HFF-Myc (cell line): ENCODE data around the gene UST.
"Not testable (repeated sequence)": the region's sequence is repeated elsewhere in the genome, so short reads cannot be mapped to it uniquely, and the experiment has no call there.

Source experiments
- DNase-seq: peaks from one replicate; pipeline ENCODE4 v3.0.0-alpha.2; 2011; ENCODE audit warnings: low read depth; ENCODE audit errors: extremely low read depth
- H3K4me3 ChIP-seq: replicated peaks from 2 replicates; pipeline ENCODE4 v1.5.1; 2011; ENCODE audit warnings: low read depth, mild to moderate bottlenecking, control low read depth, low read length
- TF ChIP-seq, protein P1 (sequence below): IDR thresholded peaks from 2 replicates; pipeline ENCODE4 v1.5.1; 2012; ENCODE audit warnings: mild to moderate bottlenecking, low read depth, low read length, control low read depth; ENCODE audit errors: missing control alignments

The UST gene

GRCh38 chr6:148998704-148999103 is 251.9 kb downstream of the UST start:
- TF ChIP-seq, protein P1, sequence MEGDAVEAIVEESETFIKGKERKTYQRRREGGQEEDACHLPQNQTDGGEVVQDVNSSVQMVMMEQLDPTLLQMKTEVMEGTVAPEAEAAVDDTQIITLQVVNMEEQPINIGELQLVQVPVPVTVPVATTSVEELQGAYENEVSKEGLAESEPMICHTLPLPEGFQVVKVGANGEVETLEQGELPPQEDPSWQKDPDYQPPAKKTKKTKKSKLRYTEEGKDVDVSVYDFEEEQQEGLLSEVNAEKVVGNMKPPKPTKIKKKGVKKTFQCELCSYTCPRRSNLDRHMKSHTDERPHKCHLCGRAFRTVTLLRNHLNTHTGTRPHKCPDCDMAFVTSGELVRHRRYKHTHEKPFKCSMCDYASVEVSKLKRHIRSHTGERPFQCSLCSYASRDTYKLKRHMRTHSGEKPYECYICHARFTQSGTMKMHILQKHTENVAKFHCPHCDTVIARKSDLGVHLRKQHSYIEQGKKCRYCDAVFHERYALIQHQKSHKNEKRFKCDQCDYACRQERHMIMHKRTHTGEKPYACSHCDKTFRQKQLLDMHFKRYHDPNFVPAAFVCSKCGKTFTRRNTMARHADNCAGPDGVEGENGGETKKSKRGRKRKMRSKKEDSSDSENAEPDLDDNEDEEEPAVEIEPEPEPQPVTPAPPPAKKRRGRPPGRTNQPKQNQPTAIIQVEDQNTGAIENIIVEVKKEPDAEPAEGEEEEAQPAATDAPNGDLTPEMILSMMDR, result no peak
- peak; percentile 54 for DNase-seq
- H3K4me3 ChIP-seq, result no peak overlapping the region

- H3K4me3 ChIP-seq, result no peak overlapping the region
Measured at GRCh38 chr6:148999501-148999900, 252.7 kb downstream of the UST start.

GRCh38 chr6:148999929-149000468 is 253.2 kb downstream of the UST start:
- TF ChIP-seq, protein P1, result no peak
- peak; percentile 55 for DNase-seq

More at GRCh38 chr6:148999501-148999900, 252.7 kb downstream of the UST start:
- no peak for DNase-seq
- TF ChIP-seq, protein P1, result no peak

GRCh38 chr6:149001422-149001821 is 254.6 kb downstream of the UST start:
- TF ChIP-seq, protein P1, result no peak
- DNase-seq, result no peak
- H3K4me3 ChIP-seq, result no peak overlapping the region

More at GRCh38 chr6:148999929-149000468, 253.2 kb downstream of the UST start:
- no peak overlapping the region for H3K4me3 ChIP-seq

- TF ChIP-seq, protein P1, result no peak
- DNase-seq, result no peak
- H3K4me3 ChIP-seq, result no peak overlapping the region
Measured at GRCh38 chr6:149003560-149003959, 256.7 kb downstream of the UST start.

DNA sequence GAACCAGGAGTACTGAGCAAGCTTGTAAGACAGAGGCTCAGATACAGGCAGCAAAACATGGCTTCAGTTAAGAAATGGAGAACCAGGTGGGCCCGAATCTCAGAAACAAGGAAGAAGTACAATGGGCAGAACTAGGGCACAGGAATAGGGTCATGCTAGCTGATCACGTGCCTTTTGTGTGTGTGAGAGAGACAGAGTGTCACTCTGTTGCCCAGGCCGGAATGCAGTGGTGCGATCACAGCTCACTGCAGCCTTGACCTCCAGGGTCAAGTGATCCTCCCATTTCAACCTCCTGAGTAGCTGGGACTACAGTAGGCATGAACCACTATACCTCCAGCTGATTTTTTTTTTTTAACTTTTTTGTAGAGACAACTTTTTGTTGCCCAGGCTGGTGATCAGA is 257.8 kb downstream of the UST start:
- TF ChIP-seq, protein P1, result no peak
- no peak for DNase-seq
- no peak overlapping the region for H3K4me3 ChIP-seq

DNA sequence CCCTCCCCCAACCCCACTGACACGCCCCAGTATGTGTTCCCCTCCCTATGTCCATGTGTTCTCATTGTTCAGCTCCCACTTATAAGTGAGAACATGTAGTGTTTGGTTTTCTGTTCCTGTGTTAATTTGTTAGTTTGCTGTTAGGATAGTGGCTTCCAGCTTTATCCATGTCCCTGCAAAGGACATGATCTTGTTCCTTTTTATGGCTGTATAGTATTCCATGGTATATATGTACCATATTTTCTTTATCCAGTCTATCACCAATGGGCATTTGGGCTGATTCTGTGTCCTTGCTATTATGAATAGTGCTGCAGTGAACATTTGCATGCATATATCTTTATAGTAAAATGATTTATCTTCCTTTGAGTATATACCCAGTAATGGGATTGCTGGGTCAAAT is 259.4 kb downstream of the UST start:
- H3K4me3 ChIP-seq, DNase-seq: not testable (repeated sequence)
